ENCODE results near the gene PTAFR.

PTAFR gene

DNA sequence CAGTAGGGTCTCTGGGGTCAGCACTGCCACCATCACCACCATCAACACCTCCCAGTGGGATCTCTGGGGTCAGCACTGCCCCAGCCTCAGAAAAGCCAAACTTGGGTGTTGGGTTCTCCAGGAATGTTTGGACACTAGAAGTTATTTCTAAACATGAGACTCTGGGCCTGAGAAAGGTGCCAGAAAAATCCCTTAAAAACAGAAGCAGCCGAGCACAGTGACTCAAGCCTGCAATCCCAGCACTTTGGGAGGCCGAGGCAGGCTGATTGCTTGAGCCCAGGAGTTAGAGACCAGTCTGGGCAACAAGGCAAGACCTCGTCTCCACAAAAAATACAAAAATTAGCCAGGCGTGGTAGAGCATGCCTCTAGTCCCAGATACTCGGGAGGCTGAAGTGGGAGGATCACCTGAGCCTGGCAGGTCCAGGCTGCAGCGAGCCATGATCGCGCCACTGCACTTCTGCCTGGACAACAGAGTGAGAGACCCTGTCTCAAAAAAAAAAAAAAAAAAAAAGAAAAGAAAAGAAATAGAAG is 470 bp downstream of the PTAFR start:
- DNase-seq (ENCODE audit: low read depth, low spot score): no peak

DNA sequence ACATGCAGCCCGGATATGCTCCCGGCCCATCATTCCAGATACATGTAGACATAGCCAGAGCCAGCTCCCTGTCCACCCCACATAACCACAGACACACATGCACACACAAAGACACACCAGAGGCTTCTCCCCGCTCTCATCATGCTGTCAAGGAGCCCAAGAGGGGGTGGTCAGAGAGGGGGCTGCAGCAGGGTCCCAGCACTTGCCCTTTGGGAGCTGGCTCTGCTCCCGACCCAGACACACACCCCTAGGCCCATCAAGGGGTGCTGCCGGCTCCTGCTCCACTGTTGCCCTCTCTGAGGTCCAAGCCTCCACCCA is 2.6 kb downstream of the PTAFR start:
- DNase-seq (ENCODE audit: low read depth, low spot score): no peak

DNA sequence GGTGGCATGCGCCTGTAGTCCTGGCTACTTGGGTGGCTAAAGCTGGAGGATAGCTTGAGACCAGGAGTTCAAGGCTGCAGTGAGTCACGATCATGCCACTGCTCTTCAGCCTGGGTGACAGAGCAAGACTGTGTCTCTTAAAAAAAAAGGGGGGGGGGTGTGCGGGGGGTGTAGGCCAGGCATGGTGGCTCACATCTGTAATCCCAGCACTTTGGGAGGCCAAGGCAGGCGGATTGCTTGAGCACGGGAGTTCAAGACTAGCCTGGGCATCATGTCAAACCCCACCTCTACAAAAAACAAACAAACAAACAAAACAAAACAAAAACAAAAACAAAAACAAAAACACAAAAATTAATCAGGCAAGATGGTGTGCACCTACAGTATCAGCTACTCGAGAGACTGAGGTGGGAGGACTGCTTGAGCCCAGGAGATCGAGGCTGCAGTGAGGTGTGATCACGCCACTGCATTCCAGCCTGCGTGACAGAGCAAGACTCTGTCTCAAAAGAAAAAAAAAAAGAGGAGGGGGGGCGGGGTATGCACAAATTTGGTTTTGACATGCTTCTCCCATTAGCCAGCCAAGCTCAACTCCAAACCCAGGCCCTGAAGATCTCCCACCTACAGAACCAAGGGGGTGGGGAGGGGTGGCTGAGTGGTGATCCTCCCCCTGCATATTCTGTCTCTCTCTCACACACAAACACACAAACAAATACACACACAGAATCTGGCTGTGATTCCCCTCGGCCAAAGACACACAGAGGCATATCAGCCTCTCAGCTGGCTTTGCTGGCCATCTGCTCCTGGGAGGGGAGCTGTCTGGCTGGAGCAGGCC is 3.1 kb downstream of the PTAFR start:
- DNase-seq (ENCODE audit: low read depth, low spot score): peak; percentile 18

DNA sequence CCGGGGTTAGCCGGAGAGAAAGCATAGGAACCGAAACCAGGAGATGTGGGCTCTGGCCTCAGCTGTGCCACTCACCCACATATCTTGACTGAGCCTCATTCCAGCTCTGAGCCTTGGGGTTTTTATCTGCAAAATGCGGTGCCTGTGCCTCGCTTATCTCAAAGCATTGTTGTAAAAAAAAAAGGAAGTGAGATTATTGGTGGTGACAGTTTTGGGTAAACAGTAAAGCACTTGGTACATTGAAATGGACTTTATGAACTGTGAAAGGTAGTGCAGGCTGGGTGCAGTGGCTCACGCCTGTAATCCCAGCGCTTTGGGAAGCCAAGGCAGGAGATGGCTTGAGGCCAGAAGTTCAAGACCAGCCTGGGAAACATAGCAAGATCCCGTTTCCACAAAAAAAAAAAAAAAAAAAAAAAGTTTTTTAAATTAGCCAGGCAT is 3.8 kb downstream of the PTAFR start:
- peak; percentile 23 for DNase-seq (ENCODE audit: low read depth, low spot score)

DNA sequence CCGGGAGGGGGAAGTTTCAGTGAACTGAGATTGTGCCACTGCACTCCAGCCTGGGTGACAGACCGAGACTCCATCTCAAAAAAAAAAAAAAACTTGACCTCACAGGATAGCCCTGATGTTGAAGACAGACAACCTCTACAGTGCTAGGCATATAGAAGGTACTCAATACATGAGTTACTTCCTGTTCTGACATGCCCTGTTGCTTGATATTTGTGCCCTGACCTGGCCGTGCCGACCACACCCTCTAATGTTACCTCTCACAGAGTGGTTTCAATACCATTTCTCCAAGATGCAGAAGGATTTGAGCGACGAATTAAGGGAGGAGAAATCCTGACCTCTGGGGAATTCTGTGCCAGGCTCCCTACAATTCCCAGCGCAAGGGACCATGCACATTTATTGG is 5.2 kb downstream of the PTAFR start:
- DNase-seq (ENCODE audit: low read depth, low spot score): no peak

DNA sequence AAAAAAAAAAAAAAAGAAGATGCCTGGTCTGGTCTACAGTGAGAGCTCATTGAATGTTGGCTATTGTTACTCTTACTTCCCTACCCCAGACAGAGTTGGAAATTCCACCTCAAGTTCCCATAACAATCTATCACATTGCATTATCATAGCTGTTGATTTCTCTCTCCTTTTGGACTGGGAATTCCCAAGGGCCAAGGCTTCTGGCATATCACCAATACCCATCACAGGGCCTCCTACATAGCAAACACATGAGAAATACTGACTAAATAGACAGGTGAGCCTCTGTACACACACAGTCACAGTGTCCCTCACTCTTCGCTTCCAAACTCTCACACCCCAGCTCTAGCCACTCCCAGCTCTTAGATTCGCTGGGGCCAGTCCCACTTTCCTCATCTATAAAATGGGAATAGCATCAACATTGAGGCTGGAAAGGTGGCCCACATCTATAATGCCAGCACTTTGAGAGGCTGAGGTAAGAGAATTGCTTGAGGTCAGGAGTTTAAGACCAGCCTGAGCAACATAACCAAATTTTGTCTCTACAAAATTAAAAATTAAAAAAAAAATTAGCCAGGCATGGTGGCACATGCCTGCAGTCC is 6.4 kb downstream of the PTAFR start:
- no peak for DNase-seq (ENCODE audit: low read depth, low spot score)

DNA sequence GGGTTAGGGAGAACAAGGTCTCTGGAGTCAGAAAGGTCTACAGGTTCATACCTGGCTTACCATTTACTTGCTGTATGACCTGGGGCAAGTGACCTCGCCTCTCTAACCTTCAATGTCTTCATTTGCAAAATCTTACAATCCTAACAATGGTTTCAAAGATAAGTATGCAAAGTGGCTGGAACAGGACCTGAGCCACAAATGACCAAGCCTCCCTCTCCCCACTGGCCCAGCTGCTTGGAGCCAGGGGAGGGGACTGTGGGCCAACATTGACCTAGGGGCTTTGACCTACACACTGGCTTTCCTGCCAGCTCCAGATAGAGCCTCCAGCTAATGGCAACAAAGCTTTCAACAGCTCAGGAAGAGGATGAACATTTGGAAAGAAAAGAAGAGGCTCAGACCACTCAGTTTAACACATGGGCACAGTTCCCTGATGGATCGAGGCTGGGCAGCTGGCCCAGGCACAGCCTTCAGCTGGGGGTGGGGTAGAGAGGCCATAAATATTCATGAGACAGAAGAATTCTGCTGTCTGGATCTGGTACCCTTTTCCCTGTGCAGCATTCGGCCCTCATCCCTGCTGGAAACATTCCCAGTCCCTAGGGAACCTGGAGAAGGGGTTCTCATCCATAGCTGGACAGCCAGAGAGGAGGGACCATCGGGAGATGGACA is 12.9 kb downstream of the PTAFR start:
- peak; percentile 87 for DNase-seq (ENCODE audit: low read depth, low spot score)

DNA sequence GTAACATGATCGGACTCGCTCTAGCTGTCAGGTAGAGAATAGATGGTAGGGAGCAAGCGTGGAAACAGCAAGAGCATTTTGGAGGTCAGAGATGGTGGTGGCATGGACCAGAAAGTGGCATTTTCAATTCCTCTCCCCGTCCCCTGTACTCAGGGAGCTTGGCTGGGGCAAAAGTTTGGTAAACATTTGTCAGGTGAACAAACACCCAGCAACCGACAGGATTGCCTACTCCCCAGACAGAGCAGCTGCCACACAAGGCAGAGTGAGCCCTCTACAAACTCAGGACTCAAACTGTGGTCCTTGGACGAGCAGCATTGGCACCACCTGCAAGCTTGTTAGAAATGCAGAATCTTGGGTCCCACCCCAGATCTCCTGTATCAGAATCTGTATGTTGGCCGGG is 14.3 kb downstream of the PTAFR start:
- no peak for DNase-seq (ENCODE audit: low read depth, low spot score)

DNA sequence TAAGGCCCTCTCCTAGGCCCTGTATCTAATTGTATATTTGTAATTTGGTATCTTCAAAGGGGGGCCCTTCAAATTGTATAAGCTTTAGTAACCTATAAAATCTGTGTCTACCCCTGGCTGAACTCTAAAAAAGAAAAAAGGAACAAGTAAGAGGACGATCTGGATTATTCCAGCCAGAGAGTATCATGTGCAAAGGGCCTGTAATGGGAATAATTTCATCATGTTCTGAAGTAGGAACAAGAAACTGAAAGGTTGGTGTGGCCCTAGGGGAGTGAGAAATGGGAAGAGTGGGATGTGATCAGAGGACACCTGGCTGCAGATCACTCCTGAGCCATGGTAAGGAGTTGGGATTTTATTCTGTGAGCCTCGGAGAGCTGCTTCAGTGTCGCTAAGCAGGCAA is 14.7 kb downstream of the PTAFR start:
- DNase-seq (ENCODE audit: low read depth, low spot score): no peak

DNA sequence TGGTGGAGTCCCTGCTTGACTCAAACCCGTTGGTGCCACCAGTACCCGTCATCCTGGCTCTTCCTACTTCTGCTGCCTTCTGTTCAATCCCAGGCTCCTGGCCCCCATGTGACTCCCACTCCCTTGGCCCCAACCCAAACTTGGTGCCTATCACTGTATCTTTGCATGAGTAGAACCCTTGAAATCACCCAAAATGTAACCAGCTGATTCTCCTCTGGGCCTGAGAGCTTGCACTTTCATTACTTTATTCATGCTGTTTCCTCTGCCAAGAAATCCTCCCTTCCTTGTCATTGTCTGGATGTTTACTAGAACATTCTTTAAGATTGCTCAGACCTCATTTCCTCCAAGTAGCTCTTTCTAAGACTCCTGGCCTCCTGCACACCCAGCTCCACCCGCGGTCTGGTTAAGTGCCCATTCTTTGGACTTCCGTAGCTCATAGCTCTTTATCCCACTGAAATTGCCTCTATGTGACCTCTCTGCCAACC is 15.7 kb downstream of the PTAFR start:
- DNase-seq (ENCODE audit: low read depth, low spot score): peak; percentile 91

DNA sequence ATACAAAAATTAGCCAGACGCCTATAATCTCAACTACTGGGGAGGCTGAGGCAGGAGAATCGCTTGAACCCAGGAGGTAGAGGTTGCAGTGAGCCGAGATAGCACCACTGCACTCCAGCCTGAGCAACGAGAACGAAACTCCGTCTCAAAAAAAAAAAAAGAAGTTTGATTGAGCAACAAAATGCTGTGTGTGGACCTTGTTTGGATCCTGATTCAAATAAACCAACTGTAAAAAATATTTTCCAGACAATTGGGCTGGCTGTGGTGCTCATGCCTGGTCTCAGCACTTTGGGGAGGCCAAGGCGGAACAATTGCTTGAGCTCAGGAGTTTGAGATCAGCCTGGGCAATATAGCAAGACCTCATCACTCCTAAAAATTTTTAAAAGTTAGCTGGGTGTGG is 16.8 kb downstream of the PTAFR start:
- no peak for DNase-seq (ENCODE audit: low read depth, low spot score)

DNA sequence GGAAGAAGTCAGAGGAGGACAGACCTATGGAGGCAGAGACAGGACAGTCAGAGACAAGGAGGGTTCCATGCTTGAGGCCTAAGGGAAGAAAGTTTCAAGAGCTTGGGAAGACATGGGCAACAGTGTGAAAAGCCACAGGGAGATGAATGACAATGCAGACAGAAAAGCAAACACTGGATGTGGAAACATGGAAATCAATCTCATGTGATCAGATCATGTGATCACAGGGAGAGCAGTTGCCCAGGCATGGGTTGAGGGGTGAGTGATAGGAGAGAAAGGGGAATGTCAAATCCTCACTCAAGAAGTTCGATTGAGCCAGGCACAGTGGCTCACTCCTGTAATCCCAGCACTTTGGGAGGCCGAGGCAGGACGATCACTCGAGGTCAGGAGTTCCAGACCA is 17.2 kb downstream of the PTAFR start:
- no peak for DNase-seq (ENCODE audit: low read depth, low spot score)

DNA sequence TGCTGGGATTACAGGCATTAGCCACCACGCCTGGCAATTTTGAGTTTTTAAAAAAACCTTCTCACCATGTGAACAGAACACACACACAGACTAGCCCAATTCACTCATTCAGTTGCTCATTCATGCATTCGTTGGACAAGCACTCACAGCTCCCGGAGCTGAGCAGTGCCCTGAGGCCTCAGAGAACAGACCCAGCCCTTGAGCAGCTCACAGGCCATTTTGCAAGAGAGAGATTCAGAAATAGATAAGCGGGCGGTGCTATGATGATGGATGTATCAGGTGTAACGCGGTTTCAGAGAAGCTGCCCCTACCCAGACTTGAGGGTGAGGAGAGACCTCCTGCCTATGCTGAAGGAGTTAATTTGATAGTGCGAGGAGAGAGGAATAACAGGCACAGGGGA is 18.6 kb downstream of the PTAFR start:
- DNase-seq (ENCODE audit: low read depth, low spot score): no peak

DNA sequence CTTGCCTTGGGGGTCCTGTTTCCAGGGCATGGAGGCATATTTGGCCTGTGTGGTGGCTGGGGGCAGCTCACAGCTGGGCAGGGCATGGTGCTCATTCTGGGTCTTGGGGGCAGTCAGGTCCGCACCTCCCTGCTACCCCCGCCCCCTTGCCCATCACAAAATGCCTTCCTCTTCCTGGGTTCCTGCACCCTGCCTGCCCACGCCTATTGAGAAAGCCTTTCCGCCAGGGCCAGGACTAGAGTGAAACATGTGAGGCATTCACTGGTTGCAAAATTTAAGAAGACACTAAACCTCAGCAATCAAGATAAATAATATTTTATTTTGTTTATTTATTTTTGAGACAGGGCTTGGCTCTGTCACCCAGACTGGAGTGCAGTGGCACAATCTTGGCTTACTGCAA is 19.7 kb downstream of the PTAFR start:
- DNase-seq (ENCODE audit: low read depth, low spot score): no peak

DNA sequence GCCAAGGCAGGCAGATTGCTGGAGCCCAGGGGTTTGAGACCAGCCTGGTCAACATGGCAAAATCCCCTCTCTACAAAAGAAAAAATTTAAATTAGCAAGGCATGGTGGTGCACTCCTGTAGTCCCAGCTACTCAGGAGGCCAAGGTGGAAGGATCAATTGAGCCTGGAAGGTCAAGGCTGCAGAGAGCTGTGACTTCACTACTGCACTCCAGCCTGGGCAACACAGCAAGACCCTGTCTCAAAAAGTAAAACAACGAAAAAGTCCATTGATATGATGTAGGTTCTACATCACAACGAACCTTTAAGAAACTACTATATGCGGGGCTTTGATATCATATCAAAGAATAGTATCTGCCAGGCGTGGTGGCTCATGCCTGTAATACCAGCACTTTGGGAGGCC is 20.9 kb downstream of the PTAFR start:
- no peak for DNase-seq (ENCODE audit: low read depth, low spot score)

DNA sequence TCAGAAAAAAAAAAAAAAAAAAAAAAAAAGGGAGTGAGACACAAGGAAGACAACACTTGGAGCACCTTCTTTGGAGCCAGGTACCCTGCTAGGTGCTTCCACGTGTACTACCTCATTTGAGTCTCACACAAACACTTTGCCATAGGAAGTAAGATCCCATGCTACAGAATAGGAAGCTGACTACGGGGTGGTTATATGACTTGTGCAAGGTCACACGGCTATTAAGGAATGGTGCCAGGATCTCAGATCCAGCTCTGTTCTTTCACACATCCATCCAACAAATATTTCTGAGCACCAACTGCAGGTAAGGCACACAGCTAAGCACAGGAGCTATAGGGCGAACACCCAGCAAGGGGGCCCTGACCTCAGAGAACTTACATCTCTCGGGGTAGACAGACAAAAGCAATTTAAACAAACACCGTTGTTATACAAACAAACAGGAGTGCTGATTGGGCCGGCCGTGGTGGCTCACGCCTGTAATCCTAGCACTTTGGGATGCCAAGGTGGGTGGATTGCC is 22.4 kb downstream of the PTAFR start:
- DNase-seq (ENCODE audit: low read depth, low spot score): no peak

DNA sequence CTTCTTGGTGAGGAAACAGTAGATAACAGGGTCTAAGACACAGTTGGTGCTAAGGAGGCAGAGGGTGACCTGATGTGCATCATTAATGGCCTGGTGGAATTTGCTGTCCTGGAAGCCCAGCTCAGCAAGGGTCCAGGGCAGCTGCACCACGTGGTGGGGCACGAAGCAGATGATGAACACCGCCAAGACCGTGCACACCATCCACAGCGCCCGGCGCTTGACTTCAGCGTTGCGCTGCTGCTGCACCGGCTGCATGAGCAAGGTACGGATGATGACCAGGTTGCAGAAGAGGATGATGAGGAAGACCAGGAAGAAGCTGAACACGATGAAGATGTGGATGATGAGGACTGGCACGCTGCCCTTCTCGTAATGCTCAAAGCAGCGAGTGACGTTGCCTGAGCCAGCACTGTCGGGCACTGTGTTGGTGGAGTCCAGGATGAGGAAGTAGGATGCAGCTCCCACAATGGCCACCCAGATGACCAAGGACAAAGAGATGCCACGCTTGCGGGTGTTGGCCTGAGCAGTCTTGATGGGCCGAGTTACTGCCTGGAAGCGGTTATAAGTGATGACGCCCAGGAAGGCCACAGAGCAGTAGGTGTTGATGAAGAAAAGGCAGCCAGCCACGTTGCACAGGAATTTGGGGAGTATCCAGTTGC is 26.2 kb downstream of the PTAFR start:
- DNase-seq (ENCODE audit: low read depth, low spot score): no peak

DNA sequence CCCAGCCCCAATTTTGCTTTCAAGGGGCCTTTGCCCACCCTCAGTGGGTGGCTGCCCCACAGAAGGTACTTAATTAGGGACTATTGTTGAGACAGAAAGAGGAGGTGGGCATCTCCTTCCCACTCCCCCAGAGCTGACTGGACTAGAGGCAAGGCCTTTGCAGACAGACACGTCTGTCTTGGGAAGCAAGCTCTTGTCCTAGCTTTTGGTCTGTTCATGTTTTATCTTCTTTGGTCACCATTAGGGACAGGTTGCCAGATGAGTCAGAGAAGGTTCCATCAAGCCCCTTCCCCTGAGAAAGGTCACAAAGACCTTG is 27.7 kb downstream of the PTAFR start:
- no peak for DNase-seq (ENCODE audit: low read depth, low spot score)

DNA sequence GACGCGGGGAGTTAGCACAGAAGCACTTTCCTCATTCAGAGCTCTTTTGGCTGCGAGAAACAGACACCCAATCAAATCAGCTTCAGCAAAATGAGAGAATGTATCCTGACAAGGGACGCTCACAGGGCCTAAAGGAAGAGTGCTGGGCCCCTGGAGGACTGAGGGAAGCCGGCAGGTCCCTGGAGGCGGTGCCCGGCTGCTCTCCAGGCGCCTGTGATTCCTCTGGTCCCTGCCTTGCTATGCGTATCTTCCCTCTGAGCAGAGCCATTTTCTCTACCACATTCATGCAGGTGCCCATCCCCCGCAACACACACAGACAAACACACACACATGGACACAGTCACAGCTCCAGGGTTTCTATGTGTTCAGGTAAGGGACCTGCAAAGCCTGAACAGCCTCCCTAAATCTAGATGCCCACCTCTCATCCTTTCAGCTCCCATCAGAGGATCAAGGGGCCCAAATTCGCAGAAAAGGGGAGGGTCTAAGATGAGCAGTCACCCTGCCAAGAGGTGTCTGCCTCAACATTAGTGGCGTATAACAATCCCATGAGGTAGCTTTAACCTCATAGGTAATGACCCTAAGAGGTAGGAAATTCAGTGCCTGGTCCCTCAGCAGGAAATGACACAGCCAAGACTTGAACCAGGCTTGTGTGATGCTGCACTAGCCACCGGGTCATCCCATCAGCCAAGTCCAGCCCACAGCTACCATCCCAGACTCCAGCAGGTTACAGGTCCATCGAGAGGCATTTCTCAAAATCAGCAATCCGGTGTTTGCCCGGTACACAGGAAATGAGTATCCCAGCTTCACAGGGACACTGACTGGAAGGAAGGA is 29.0 kb downstream of the PTAFR start:
- no peak for DNase-seq (ENCODE audit: low read depth, low spot score)

DNA sequence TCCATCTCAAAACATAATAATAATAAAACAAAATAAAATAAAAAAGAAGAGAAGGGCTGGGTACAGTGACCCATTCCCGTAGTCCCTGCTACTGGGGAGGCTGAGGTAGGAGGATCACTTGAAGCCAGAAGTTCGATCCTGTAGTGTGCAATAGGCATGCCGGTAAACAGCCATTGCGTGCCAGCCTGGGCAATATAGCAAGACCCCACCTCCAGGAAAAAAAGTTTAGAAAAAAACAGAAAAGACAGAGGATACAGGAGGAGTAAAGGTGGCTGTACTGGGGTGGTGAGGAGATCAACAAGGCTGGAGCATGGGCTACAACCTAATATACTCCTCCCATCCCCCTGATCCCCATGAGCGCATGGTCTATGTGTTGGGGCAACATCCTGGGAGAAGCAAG is 30.8 kb downstream of the PTAFR start:
- DNase-seq (ENCODE audit: low read depth, low spot score): no peak
